Anterior cingulate cortex (tissue), 58 donors: ENCODE results near the gene MEP1A.

Experiments
- DNase-seq, 58 donors: peaks; one replicate each; lab custom pipeline; 2025; lab: John Stamatoyannopoulos, UW

The MEP1A gene

DNA sequence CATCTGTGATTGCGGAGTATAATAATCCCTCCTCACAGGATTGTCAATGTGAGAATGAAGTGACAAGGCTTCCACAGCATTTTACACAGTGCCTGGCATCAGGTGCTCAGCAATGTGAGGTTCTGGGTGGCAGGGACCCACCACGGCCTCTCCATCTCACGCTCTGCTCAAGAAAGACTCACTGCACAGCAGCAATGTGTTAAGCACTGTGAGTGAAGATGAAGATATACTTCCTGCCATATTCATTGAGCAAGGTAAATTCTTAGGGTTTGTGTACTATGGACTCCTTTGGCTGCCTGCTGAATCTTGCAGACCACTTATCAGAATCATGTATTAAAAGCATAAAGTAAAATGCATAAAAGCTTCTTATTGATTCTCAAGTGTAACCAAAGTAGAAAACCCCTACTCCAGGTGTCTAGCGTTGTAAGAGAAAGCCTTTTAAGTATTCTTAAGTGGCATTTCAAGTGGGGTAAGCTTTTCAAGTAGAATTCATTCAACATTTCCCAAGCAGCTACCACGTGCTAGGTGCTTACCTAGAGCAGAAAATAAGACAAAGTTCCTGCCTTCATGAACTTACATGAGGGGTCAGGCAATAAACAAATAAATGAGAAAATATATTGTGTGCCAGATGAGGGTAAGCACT is 17.0 kb upstream of the MEP1A start:
- no peak for DNase-seq

DNA sequence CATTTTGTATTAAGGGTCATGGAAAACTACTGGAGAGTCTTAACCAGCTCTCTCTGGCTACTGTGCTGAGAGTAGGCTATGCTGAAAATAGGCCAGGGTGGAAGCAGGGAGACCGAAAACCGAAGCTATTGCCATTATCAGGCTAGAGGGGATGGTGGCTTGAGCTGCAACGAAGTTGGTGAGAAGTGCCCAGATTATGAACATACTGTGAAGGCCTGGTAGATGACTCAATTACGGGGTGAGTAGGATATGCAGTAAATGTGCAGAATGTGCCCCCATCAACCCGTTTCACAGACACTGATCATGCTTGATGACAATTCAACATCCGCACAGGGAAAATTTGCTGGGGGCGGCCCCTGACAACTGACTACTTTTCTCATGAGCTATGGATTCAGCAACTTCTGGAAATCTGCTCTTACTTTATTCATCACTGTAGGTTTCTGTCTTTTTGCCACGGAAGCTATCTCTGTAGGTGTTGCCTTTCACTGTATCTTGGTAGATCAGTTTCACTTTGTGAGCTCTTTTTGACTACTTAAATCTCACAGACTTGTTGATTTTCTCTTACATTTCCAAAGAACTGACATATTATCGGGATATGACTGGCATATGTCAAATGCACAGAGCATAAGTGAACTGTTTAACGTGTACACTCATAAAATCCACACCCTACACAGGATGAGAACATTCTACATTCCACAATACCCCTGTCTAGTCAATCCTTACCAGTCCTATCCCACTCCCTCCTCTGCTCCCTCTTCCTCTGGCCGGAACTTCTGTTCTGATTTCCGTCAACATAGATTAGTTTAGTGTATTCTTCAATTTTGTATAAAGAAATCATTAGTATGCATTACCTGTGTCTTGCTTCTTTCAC is 15.5 kb upstream of the MEP1A start:
- DNase-seq, result peak in 2 of 58 donors; percentile 9 to 18

DNA sequence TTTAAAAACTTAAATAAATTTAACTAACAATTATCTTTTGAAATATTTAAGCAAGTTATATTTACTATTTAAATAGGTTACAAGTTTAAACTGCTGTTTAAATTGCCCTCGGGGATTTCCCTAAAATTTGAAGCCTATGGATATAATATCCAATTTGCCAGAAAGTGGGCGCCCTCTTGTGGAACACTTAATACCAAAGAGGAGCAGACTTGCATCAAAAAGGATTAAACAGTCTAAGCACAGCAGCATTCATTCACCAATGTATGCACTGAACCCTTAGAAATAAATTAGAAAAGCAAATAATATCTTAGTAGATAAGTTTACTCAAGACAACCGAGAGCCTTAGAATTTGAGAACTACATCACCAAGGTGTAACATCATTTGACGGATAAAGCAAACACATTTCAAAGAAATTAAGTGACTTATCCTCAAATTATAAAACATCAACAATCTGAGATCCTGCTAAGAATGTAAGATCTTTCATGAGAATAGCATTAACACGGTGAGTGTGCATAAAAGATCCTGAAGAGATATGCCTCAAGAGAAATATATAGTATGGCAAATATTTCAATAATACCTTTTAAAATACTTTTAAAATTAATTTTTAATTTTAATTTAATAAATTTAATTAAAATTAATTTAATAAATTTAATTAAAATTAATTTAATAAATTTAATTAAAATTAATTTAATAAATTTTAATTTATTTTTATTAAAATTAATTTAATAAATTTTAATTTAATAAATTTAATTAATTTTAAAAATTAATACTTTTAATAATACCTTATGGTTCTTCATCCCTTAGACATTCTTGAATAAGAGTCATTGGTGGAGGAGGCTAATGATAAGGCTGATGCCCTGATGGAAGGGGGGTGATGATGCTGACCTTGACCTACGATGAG is 11.5 kb upstream of the MEP1A start:
- peak in 25 of 58 donors; percentile 1 to 76 (median 30) for DNase-seq

DNA sequence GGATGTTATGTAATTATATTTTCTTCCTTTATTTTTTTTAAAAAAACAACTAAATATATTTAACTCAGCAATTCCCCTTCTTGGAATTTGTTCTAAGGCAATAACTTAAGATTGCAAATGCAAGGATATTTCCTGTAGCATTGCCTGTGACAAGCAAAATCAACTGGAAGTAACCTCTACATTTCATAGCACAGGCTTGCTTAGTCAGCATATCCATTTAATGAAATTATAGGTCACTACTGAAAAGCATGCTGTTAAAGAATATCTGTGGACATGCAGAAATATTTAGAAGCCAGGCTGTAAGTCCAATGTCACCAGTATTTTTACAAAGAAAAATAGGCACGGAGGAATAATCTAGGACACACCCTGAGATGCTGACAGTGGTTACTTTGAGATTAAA is 8.7 kb upstream of the MEP1A start:
- DNase-seq, result no peak

DNA sequence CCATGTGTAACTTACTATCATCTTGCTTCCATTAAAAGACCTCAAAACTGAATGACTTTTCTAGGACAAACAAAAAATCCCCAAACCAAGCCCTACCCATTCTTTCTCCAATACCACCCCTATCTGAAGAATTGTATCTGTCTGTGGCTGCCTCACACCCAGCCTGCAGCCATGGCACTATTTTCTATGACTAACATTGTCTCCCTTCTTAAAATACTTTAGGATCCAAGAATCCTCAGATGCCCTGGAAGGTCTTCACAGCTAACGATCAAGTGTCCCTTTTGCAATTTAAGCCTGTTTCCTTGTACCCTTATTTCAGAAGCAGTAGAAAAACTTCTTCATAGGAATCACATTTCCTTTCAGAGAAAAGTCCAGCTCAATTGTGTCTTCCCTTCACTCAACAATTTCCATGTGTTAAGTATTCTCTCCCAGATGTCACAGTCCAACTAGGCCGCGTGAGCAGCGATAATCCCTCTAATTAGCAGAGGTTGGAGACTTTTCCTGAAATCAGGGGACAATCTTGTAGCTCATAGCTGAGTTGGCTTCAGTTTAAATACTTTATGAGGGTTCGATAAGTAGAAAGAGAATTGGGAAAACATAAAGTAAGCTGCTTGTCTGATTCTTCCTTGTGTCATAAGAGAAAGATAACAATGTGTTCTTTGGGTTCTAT is 5.2 kb upstream of the MEP1A start:
- no peak for DNase-seq

DNA sequence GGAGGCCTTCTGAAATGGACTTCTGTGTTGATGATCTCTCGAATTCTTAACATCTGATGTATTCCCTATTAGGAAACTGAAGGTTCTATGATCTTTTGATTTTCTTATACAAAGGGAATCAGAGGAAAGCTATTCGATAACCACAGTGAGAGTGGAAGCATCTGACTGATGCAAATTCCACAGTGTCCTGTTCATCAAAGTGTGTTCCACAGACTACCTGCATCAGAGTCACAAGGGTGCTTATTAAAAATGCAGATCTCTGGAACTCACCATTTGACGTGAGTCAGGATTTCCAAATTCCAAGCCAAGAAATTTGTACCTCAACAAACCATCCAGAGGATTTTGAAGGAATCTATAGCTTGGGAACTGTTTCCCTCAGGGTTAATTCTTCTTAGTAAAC is 4.4 kb upstream of the MEP1A start:
- no peak for DNase-seq

DNA sequence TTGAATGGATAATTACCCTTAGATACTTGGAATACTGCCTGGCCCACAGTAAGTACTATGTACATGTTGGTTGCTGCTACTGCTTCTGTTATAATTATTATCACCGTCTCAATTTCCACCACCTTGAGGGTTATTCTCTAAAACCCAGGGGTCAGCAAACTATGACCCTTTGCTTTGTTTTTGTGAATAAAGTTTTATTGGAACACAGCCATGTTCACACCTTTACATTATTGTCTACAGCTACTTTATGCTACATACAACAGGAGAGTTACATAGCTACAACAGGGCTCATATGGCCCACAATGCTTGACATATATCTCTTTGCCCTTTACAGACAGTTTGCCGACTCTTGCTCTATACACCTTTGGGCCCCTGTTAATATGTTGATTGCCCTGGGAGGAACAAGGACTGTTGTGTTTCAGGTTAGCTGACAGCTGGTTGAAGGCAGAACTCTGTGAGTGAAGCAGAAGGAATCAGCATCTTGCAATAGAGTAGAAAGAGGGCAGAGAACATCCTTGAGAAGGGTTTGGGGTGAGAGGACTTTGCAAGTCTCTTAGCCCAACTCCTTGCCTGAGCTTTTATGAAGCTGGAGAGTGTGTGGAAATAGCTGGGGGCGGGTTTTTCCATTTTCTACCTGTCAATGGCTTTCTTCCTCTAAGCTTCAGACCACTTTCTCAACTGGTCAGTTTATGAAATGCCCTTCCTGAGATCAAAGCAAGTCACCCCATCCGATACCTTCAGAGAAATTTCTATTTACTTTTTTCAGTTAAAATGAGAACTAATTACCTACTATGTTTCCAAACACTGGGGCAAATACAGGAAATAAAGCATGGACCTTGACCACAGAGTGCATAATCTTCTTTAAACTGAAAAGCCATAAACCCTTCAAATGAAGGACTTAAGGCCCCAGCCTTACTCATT is 3.5 kb upstream of the MEP1A start:
- DNase-seq, result no peak

DNA sequence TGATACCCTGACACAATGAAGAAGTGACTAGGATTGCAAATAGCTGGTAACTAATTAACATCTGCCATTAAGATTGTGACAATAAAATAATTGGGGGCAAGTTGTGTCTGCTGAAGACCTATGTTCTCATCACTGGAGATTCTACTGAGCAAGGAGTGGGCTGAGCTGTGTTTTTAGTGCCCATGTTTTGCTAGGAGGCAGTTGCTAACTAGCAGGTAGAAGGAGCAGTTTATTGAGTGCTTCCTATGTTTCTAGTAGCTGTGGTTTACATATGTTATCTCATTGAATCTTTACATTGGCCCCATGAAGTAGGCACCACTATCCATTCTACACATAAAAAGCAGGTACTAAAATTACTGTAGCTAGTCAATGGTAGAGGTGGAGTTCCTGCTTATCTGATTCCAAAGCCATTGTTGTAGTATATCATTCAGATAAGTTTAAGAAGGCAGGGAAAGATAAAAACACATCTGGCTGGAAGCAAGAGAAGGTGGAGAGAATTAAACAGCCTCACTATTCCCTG is 2.8 kb upstream of the MEP1A start:
- no peak for DNase-seq

DNA sequence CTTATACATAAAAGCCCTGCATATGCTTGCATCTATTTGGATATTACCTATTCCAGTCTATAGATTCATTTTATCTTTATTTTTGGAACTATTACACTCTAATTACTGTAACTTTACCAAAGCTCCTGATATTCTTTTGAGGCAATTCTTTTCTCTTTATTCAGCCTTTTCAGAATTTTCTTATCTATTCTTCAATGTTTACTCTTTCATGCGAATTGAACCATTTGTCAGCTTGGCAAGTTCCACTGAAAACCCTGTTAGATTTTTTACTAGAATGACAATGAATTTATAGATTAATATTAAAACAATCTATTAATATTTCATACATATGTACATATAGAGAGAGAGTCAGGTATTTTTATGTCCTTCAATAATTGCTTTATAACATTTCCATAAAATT is 554 bp upstream of the MEP1A start:
- DNase-seq, result no peak

DNA sequence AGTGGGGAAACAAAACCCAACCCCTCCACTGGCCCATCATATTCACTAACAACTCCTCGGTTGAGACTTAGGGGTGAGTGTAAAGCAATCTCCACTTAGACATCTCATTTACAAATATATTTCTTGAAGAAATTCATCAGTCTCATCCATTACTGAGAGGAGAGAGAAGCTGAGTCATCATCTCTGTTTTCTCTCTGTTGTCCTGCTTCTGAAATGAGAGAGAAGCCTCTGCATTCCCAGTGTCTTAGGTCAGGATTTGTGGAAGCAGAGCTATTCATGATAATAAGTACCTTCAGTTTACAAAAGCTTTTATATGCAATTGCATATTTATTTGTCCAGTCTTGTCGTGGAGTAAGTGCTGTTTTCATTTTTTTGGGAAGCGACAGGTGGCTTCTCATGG is 879 bp downstream of the MEP1A start:
- no peak for DNase-seq

DNA sequence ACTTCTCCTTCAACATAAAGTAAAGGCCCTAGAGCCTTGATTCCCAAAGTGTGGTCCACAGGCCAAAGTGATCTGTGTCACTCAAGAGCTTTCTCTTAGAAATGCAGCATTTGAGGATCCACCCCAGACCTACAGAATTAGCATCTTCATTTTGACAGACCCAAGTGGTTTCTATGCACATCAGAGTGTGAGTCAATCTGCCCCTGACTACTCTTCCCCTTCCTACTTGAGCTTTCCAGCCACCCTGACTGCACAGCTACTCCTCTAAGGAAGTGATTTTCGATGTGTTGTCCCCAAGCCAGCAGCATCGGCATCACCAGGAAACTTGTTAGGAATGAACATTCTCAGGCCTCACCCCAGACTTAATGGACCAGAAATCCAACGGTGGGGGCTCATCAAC is 2.6 kb downstream of the MEP1A start:
- no peak for DNase-seq

DNA sequence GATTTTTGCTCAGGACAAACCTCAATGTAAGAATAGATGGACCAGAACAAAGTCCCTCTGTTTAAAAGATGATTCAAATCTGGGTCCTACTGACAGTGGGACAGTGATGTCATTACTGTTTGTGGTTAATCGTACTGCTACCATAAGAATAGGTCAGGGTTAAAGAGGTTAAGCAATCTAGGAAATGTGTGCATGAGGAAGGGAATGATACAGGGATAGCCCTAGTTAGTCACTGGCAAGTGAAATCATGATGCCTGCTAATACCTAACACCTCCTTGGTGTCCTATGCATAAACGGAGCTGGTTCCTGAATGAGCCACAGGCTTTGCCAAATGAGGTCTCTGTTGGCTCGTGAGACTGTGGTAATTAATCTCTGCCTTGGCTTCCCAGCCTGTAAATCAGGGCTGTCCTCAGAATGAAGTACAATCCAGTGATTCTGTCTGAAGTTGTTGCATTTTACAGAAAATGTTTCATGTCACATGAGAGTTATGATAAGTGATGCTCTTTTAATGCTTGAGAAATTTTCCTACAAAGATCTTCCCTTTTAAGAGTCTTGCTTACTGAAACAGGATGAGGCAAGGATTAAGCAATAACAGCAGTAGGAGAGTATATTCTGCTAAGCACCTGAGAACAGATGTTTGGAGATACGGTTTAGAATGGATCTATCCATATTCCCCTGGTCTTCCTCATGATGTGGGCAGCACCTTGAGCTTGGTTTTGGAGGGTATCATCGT is 3.8 kb downstream of the MEP1A start:
- DNase-seq, result no peak

DNA sequence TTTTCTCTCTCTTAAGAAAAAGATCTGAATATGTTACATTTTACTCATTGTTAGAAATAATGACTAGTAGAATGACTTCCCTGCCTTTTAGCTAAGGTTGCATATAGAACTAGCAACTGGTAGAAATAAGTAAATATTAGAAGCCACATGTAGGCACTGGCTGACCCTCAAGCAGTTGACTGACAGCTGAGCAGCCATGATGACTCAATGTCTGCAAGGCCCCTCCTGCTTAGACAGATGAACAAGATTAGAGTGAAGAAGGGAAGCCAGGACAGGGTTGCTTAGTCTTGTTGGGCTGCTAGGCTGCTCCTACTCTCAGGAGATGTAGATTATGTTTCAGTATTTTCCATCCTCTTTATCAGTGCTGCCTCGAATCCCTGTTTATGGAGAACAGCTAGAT is 6.5 kb downstream of the MEP1A start:
- DNase-seq, result no peak

DNA sequence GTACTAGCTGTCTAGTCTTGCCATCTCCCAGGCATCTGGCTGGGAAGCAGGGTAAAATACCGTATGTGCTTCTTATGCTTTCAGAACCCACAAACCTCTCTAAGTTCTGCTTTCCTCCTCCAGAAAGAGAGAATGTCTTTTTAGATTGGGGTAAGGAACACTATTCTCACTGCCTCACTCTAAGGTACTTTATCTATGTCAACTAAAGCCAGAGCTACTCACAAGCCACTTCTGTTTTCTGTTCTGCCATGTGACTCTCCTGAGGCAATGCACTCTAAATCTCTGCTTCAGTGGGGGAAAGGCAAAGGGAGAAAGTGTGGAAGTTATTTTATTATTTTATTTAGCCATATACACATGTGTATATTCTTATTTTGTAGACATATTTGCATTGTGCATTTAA is 15.6 kb downstream of the MEP1A start:
- no peak for DNase-seq

DNA sequence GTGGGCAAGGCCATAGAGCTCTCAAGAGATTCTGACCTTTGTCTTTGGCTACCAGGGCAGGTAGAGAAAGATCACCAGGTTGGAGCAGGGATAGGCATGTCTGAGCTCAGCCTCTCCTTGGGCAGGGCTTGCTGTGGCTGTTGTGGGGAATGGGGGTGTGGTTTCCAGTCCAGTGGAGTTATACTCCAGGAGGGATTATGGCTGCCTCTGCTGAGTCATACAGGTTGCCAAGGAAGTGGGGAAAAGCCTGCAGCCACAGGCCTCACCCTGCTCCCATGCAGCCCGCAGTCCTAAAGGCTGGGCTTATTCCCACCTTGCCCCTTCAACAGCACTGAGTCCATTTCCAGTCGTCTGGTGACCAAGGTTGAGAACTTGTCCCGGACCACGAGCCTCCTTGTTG is 21.9 kb downstream of the MEP1A start:
- DNase-seq, result no peak

DNA sequence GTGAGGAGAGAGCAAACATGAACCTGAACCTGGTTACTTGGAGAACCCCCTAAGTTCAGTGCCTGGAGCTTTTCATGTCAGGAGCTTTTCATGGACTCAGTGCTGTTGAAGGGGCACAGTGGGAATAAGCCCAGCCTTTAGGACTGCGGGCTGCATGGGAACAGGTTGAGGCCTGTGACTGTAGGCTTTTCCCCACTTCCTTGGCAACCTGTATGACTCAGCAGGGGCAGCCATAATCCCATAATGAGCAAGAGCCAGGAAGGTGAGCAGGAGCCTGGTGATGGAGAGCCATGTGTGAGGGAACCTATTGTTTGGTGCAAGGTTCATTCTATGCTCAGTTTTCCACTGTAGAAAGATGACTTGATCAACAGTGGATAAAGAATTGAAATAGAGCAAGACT is 23.4 kb downstream of the MEP1A start:
- no peak for DNase-seq

DNA sequence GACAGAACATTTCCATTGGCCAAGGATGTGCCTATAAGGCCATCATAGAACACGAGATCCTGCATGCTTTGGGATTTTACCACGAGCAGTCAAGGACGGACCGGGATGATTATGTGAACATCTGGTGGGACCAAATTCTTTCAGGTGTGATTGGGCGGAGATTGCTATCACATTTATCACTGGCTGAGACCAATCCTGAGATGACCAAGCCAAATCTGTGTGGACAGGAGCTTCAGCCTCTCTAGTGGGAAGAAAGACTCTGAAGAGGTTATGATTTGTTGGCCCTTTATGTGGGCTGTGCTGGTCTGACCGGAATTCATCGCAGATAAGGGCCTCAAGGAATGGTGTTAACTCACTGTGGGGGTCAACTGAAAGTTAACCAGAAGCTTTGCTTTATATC is 26.4 kb downstream of the MEP1A start:
- DNase-seq, result no peak

DNA sequence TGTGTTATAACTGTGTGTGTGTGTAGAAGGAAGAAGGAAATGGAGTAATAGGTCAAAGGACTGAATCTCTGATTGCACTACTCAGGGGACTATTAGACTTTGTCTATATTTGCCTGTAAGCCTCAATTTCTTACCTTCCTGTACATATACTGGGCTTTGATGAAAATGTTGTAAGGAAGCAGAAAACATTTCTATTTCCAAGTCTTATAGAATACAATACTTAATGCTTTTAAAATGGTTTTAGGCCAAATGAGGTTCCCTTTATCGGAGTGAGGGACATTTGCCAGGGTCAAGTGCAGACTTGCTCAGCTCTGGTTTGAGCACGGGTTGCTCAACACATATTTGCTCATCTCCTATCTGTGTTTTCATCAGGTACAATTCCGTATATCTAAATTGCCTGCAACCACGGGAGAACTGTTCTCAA is 28.3 kb downstream of the MEP1A start:
- no peak for DNase-seq

DNA sequence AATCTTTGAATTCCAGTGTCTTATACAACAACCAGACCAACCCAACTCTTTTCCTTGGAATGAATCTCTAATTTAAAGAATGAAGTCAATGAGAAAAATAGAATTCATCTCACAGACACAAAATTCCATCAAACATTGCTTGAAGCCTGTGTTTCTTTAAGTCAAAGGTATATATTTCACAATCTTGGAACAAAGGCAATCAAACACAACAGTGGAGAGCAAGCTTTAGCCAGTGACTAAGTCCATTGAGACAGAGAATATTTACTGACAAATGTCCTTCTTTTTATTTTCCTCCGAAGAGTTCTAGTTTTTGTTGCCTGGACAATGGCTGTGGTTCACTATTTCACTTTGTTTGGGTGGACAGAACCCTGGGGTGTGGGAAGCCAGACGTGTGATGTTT is 35.8 kb downstream of the MEP1A start:
- DNase-seq, result no peak
